HepG2 (cell line): ENCODE measurements around the gene CDK15. TPM values are rescaled to one million over a fixed set of nuclear protein-coding genes. Genes with fewer than 3 reads are reported as not detected.

ENCODE experiments used
- ATRX ChIP-seq: sonication (generic); formaldehyde crosslinking; IDR thresholded peaks from 2 replicates; pipeline ENCODE4 v1.4.0; 2020; ENCODE audit warnings: missing genetic modification reagents, borderline replicate concordance
- FOSL1 ChIP-seq: sonication (generic); formaldehyde crosslinking; IDR thresholded peaks from 2 replicates; pipeline ENCODE4 v1.9.0; 2021; ENCODE audit warnings: missing genetic modification reagents, borderline replicate concordance
- GLMP ChIP-seq: sonication (generic); formaldehyde crosslinking; IDR thresholded peaks from 2 replicates; pipeline ENCODE4 v1.9.0; 2021; ENCODE audit warnings: missing genetic modification reagents, mild to moderate bottlenecking, borderline replicate concordance
- GPN1 ChIP-seq: sonication (generic); formaldehyde crosslinking; IDR thresholded peaks from 2 replicates; pipeline ENCODE4 v1.5.1; 2020; ENCODE audit warnings: missing genetic modification reagents, borderline replicate concordance
- MLXIP ChIP-seq: sonication (generic); formaldehyde crosslinking; IDR thresholded peaks from 2 replicates; pipeline ENCODE4 v1.9.0; 2021; ENCODE audit warnings: missing genetic modification reagents, borderline replicate concordance
- RBM39 ChIP-seq: fragments of 200-400 bp; formaldehyde crosslinking; IDR thresholded peaks from one replicate; pipeline ENCODE4 v1.6.1; 2018; ENCODE audit warnings: antibody characterized with exemption, mild to moderate bottlenecking, low read depth, low read length; ENCODE audit not compliant: poor library complexity, severe bottlenecking
- SALL1 ChIP-seq: sonication (generic); formaldehyde crosslinking; IDR thresholded peaks from 2 replicates; pipeline ENCODE4 v1.8.0; 2022; ENCODE audit warnings: mild to moderate bottlenecking, missing genetic modification reagents
- SAP130 ChIP-seq: IDR thresholded peaks from 2 replicates; pipeline ENCODE4 v1.6.1; 2016; ENCODE audit warnings: low read depth
- SOX13 ChIP-seq, 3 experiments: fragments of 450-650 bp in 1 of 3; sonication (generic) in 1 of 3; formaldehyde crosslinking in 1 of 3; IDR thresholded peaks in 2 of 3; conservative IDR thresholded peaks in 1 of 3; 2 replicates each; pipeline versions ENCODE4 v1.5.0 to v1.6.1; 2016 to 2020; ENCODE audit warnings: antibody characterized with exemption in 1 of 3, mild to moderate bottlenecking in 1 of 3, missing compliant biosample characterization in 1 of 3, missing genetic modification reagents in 1 of 3, moderate library complexity in 1 of 3
- TSC22D2 ChIP-seq: sonication (generic); formaldehyde crosslinking; IDR thresholded peaks from 2 replicates; pipeline ENCODE4 v1.5.1; 2020; ENCODE audit warnings: missing genetic modification reagents, mild to moderate bottlenecking, borderline replicate concordance
- ZFY ChIP-seq: sonication (generic); formaldehyde crosslinking; IDR thresholded peaks from 2 replicates; pipeline ENCODE4 v1.4.0; 2020; ENCODE audit warnings: missing genetic modification reagents
- ZMAT3 ChIP-seq: sonication (generic); formaldehyde crosslinking; conservative IDR thresholded peaks from 2 replicates; pipeline ENCODE4 v1.7.0; 2021; ENCODE audit warnings: missing genetic modification reagents
- ZNF142 ChIP-seq: sonication (generic); formaldehyde crosslinking; IDR thresholded peaks from 2 replicates; pipeline ENCODE4 v1.4.0; 2020; ENCODE audit warnings: missing genetic modification reagents
- ZNF274 ChIP-seq: sonication (generic); formaldehyde crosslinking; IDR thresholded peaks from 2 replicates; pipeline ENCODE4 v1.5.1; 2020; ENCODE audit warnings: mild to moderate bottlenecking, missing genetic modification reagents
- ZNF44 ChIP-seq: sonication (generic); formaldehyde crosslinking; IDR thresholded peaks from 2 replicates; pipeline ENCODE4 v1.5.1; 2020; ENCODE audit warnings: mild to moderate bottlenecking, missing genetic modification reagents
- ZNF496 ChIP-seq: sonication (generic); formaldehyde crosslinking; IDR thresholded peaks from 2 replicates; pipeline ENCODE4 v1.8.1; 2023; ENCODE audit warnings: mild to moderate bottlenecking, moderate library complexity, missing genetic modification reagents; ENCODE audit not compliant: insufficient replicate concordance
- ZNF550 ChIP-seq: sonication (generic); formaldehyde crosslinking; IDR thresholded peaks from 2 replicates; pipeline ENCODE4 v1.4.0; 2020; ENCODE audit warnings: mild to moderate bottlenecking, missing genetic modification reagents, borderline replicate concordance
- polyA plus RNA-seq, 8 experiments: library from polyadenylated mRNA; depleted of rRNA in 3 of 8; stranded (reverse) in 7 of 8; unstranded in 1 of 8; fragments of >200 nt; fragmentation: Illumina TruSeq in 4 of 8; extraction: Trizol in 4 of 8; gene quantifications; 2 replicates each; pipeline versions ENCODE4 v1.2.1 to v1.2.3, GENCODE V29; 2011 to 2016; ENCODE audit warnings: low read depth in 4 of 8, missing spikeins in 1 of 8, mixed read lengths in 1 of 8; ENCODE audit not compliant: insufficient read depth in 1 of 8
- total RNA-seq, 5 experiments: library from RNA; depleted of rRNA; stranded (reverse); fragments of >200 nt; fragmentation: Illumina TruSeq; extraction: Trizol; gene quantifications; 2 replicates each; pipeline ENCODE4 v1.2.3, GENCODE V29; 2016; ENCODE audit warnings: low read depth in 1 of 5

Gene CDK15
- total and polyA plus RNA-seq, 2 of the 13 experiments (the other 11 are each of a cell fraction or from before 2014, with no cell fraction given): not detected

- TF ChIP-seq ZNF274: peak; percentile 81; the same call in 1 of the 2 replicates
- peak; percentile 58; the same call in 1 of the 2 replicates for TF ChIP-seq ZMAT3 (CRISPR knock-in tag)
- peak; percentile 93 for TF ChIP-seq ZFY (CRISPR knock-in tag)
- no peak for TF ChIP-seq ZNF142 (CRISPR knock-in tag)
- no peak for TF ChIP-seq SOX13 (IDR thresholded peaks at IDR 0.05)
- peak in 1 of 2 experiments; percentile 74; a peak in 2 of 4 replicates for TF ChIP-seq SOX13 (CRISPR knock-in tag; conservative IDR thresholded peaks at IDR 0.05 in 1 of 2, IDR thresholded peaks at IDR 0.05 in 1 of 2)
- no peak for TF ChIP-seq ZNF550 (CRISPR knock-in tag)
- TF ChIP-seq SALL1 (CRISPR knock-in tag): peak; percentile 89
- no peak for TF ChIP-seq GPN1 (CRISPR knock-in tag)
- no peak for TF ChIP-seq ZNF496
- TF ChIP-seq TSC22D2: 0 out of 2 replicates have a peak, but pooled peaks have one; percentile 73
- TF ChIP-seq ATRX (CRISPR knock-in tag): no peak
- TF ChIP-seq MLXIP (CRISPR knock-in tag): no peak; the same call in 1 of the 2 replicates
- TF ChIP-seq ZNF44 (CRISPR knock-in tag): 0 out of 2 replicates have a peak, but pooled peaks have one; percentile 9
- TF ChIP-seq RBM39: no peak
- no peak; the same call in 1 of the 2 replicates for TF ChIP-seq FOSL1 (CRISPR knock-in tag)
- TF ChIP-seq SAP130 (CRISPR knock-in tag): peak; percentile 97
- no peak for TF ChIP-seq GLMP (CRISPR knock-in tag)
Observed at GRCh38 chr2:201780674-201781493, 25.5 kb upstream of the CDK15 start, which contains the start of gene ALS2 (continued).
